ENCODE results near the gene CROCC2.

CROCC2 gene

DNA sequence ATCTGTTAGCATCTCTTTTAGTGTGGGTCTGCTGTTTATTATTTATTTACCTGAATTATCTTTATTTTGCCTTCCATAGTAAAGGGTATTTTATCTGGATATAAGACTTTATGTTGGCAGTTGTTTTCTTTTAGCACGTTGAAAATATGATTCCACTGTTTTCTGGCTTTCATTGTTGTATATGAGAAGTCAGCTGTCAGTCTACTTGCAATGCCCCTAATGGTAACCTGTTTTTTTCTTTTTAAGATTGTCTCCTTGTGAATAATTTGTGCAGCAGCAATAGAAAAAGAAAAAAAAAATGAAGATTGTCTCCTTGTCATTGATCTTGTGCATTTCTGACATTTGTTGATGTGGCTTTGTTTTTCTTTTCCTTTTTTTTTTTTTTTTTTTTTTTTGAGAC lies 119.5 kb downstream of the CROCC2 start:
- no peak for DNase-seq

DNA sequence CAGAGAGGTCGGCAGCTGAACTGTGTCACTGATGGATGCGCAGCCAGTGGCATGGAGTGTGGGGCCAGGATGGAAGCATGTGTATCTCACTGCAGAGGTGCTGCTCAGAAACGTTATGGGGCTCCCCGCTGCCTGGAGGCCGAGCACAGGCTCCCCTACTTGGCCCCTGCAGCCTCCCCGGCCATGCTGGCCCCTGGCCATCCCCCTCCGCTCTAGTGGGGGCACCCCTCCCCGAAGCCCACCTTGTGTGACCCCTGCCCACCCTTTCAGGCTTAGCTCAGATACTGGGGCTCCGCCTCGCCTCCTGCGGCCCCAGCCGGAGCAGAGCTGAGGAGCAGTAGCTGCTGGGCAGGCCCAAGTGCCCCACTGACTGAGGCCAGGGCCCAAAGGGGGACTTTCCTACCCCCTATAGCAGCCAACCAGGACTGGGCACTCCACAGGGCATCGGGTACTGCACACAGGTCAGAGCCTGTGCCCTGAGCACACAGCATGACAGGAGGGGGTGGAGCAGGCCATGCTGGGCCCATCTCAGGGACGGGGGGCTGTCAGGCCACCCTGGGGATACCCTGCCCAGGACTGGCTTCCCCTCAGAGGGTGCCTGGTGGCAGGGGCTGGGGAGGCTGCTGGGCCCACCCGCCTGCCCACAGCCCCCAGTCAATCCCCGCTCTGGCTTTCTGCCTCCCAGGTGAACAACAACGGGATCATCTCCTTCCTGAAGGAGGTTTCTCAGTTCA lies 123.6 kb downstream of the CROCC2 start:
- DNase-seq, result no peak

DNA sequence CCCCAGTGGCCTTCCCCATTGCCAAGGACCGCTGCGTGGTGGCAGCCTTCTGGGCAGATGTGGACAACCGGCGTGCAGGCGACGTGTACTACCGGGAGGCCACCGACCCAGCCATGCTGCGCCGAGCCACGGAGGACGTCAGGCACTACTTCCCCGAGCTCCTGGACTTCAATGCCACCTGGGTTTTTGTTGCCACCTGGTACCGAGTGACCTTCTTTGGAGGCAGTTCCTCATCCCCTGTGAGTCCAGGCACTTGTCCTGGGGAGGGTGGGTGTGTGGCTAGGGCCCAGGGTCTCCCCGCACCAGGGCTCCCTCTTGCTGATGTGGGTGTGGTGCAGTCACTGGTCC lies 124.2 kb downstream of the CROCC2 start:
- DNase-seq, result no peak

DNA sequence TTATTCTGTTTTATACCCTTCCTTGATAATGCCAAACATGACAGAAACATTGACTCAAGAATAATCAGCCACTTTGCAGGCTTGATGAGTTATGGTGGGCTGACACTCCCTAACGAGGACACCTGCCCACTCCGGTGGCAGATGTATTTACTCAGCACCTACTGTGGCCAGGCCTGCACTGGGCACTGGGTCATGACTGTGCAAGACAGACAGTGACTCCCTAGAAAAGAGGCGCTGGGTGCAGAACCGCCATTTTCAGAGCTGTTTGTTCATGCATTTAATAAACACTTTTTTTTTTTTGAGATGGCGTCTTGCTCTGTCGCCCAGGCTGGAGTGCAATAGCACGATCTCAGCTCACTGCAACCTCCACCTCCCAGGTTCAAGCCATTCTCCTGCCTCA lies 124.7 kb downstream of the CROCC2 start:
- no peak for DNase-seq

DNA sequence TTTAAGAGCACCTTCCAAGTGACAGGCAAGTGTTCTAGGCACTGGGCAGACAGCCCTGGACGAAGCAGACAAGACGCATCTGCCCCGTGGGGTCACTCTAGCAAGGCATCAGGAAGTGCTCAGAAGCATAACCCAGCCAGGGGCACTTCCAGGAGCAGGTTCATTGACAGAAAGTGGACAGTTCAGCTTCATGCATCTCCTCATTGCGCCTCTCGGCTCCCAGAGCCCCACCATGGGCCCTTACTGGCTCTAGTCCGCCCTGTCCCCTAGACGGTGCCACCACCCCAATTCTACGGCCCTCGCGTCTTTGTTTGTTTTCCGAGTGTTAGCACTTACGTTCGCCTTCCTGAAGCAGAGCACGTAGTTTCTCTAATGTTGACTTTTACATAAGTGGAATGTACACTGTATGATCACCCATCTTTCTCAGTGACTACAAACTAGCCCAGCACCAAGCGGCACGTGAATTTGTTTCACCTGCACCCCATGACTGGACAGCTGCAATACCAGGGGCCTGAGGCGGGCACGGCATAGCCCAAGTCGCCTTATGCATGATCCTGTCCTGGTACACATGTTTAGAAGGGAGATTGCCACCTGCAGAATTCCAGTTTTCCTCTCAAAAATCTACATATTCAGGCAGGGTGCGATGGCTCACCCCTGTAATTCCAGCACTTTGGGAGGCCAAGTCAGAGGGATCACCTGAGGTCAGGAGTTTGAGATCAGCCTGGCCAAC lies 125.5 kb downstream of the CROCC2 start:
- no peak for DNase-seq

DNA sequence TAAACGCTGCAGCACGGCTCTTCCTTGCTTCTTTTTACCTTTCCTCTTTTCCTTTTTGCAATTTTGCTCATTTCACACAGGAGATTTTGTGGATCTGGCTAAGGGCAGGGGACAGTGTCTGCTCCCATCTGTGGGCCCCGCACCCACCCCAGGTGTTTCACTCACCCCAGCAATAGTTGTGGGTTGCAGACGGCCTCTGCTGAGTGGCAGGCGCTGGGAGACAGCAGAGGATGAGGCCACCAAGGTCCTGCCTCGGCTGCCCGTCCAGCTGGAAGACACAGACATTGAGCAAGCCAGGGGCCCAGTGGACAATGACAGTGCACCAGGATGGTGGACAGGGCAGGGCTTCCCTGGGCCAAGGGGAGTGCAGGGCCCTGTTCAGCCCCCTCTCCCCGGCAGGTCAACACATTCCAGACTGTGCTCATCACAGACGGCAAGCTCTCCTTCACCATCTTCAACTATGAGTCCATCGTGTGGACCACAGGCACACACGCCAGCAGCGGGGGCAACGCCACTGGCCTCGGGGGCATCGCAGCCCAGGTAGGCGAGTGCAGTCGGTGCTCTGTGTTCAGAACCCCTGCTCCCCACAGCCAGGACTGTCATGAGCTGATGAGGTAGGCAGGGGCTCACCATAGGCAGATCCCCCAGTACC lies 127.3 kb downstream of the CROCC2 start:
- DNase-seq, result no peak

DNA sequence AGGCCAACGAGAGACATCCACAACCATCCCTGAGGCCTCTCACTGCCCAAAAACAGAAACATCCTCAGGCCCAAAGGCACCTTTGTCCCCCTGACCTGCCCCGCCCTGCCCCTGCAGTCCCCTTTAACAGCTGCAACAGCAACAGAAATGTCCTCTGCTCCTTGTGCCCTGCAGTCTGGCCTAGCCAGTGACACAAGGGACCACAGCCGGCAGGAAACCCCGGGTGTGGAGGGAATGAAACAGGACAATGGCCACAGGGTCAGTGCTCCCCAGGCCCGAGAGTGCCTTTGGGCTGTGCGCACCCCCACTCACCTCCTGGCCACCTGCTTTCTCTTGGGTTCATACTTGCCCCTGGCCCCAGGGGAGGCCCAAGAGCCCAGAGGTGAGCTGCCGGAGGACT lies 127.9 kb downstream of the CROCC2 start:
- no peak for DNase-seq

DNA sequence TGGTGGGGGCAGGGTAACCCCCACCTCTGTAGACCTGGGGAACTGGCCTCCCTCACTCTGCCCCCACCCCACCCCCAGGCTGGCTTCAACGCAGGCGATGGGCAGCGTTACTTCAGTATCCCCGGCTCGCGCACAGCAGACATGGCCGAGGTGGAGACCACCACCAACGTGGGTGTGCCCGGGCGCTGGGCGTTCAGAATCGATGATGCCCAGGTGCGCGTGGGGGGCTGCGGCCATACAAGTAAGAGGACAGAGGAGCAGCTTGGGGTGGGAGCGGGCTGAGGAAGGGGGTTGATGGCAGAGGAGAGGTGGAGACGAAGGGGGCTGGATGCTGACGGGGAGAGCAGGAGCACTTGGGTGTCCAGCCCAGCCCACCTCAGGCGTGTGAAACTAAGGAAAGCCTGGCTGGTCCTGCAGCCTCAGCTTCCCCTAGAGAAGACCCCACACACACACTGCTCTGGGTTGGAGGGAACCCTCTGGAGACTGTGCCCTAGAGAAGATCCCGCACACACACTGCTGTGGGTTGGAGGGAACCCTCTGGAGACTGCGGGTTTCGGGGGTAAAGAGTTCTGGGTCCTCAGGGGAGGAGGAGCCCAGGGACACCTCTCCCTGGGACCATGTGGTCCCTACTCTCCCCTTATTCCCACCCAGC lies 128.5 kb downstream of the CROCC2 start:
- no peak for DNase-seq

DNA sequence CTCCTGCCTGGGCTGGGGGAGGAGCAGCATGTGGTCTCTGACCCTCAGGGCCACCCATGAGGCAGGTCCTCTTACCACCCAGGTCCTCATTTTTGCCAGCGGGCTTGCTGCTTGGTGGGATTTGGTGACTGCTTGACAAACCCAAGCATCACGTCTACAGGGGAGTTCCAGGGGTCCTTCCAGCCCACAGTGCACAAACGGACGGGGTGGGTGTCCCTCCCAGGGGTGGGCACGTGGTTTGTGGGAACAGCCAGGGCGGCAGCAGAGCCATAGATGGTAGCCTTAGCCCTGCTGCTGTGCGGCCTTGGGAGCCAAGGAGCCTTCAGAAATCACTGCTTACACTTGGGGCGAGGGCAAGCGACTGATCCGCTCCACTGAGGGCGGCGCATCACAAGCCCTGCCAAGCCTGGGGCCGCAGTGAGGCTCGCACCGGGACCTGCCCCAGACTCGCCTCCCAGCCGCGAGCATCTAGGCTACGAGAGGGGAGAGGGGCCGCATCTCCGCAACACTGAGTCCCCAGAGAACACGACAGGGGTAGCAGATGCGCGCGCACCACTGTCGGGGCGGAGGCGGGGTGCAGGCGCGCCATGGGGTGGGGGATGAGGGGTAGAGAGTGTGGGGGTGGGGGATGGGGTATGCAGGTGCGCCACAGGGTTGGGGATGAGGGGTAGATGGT lies 129.1 kb downstream of the CROCC2 start:
- peak; percentile 49 for DNase-seq

DNA sequence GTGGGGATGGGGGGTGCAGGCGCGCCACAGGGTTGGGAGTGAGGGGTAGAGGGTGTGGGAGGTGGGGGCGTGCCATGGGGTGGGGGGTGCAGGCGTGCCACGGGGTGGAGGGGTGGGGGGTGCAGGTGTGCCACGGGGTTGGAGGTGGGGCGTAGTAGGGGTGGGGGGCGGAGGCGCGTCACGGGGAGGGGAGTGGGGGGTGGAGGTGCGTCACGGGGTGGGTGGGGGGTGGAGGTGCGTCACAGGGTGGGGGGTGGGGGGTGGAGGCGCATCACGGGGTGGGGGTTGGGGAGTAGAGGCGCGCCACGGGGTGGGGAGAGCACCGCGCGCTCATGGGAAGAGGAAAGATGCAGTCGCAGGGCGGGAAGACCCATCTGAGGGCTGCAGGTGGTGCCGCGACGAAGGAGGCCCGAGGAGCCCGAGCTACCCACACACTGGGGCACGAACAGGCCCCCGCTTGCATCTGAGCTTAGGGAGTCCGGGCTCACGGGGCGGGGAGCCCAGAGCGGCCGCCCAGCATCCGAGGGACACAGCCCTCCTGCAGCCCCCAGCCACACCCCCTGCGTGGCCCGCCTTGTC lies 129.8 kb downstream of the CROCC2 start:
- DNase-seq, result peak; percentile 42

DNA sequence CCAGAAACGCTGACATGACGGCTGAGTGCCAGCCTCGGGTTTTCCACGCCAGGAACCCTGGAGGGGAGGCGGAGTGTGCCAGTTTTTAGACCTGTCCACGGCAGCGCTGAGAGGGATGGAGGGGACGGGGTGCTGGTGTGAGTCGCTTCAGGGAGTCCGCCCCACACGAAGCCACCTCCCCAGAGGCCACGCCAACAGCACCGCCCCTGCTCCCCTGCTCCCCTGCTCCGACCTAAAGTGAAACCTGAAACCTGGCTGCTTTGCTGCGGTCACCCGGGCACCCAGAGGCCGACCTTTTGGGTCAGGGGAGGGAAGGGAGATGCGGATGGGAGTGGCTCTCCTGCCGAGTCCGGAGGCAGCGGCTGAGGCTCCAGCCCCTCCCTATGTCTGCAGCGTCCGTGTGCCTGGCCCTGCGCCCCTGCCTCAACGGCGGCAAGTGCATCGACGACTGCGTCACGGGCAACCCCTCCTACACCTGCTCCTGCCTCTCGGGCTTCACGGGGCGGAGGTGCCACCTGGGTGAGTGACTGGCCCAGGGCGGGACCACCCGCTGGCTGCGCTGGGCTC lies 130.3 kb downstream of the CROCC2 start:
- peak; percentile 67 for DNase-seq

DNA sequence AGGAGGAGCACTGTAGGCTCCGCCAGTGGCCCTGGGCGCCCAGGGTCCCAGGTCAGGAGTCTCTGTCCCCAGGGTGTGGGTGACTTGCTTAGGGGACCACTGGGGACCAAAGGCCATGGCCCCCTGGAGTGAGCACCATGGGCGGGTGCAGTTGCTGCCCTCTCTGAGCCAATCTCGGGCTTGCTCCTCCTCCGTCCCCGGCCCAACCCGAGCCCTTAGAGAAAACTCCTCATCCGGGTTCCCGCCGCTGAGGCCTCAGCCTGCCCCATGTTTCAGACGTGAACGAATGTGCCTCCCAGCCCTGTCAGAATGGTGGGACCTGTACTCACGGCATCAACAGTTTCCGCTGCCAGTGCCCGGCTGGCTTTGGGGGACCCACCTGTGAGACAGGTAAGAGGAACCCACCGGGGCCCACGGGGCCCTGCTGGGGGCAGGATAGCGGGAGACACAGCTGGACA lies 130.9 kb downstream of the CROCC2 start:
- peak; percentile 16 for DNase-seq

DNA sequence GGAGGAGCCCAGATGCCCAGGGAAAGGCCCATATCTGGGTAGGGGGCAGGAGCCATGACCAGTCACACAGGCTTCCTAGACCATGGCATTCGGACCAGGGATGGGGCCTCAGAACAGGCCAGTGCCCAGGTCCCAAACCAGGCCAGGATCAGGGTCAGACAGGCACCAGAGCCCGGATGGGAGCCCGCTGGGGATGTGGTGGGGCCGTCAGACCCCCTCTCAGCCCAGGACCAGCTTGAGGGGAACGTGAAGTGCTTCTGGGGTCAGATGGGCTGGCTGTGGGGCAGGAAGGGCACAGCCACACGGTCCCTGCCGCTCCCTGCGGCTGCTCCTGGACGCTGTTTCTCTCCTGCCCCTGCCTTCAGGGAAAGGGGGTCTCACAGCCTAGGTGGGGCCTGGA lies 131.4 kb downstream of the CROCC2 start:
- no peak for DNase-seq

DNA sequence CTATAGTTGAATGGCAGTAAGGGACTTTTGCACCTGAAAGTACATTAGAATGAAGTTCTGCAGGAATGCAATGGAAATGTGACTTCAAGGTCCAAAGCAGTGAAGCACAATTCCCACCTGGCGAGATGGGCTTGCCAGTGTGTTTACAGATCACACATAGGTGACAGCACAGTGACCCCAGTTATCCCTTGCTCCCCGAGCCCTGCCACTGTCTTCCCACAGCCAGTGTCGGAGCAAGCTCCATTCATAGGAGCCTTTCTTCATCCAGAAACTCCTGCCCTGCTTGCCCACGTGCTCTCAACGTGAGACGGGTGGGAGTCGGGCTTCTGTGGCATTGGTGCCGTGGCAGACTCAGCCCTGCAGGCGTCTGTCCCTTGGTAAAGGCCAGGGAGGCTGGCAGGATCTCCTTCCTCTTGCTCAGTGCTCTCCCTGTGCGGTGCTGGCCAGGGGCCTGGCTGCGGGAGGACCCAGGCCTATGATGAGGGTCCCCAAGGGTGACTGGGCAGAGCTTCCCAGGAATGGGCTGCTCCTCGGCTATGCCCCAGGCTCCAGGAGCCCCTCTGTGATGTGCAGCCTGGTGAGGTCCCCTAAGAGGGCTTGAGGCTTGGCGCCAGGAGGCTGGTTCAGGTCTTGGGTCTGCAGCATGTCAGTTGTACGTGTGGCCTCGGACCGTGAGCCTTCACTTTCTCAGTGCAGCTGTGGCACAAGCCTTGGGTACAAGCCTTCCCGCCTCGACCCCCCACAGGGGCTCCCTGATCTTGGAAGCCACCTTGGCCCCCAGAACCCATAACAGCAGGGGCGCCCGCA lies 132.4 kb downstream of the CROCC2 start:
- DNase-seq, result no peak

DNA sequence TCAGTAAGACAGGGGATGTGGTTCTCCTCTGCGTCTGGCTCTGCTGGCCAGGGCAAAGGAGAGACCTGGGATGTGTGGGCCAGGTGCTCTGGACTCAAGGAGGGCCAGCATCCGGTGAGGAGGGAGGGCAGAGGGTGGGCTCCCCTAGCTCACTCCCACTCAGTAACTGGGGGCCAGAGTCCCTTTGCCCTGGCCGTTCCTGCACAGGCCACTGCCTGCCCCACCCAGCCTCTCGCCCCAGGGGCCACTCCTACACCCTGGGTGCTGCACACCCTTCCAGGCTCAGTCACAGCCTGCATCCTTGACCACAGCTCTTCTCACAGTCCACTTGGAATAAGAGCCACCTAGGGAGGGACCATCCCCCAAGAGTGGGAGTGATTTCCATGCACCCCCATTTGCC lies 133.3 kb downstream of the CROCC2 start:
- DNase-seq, result no peak

DNA sequence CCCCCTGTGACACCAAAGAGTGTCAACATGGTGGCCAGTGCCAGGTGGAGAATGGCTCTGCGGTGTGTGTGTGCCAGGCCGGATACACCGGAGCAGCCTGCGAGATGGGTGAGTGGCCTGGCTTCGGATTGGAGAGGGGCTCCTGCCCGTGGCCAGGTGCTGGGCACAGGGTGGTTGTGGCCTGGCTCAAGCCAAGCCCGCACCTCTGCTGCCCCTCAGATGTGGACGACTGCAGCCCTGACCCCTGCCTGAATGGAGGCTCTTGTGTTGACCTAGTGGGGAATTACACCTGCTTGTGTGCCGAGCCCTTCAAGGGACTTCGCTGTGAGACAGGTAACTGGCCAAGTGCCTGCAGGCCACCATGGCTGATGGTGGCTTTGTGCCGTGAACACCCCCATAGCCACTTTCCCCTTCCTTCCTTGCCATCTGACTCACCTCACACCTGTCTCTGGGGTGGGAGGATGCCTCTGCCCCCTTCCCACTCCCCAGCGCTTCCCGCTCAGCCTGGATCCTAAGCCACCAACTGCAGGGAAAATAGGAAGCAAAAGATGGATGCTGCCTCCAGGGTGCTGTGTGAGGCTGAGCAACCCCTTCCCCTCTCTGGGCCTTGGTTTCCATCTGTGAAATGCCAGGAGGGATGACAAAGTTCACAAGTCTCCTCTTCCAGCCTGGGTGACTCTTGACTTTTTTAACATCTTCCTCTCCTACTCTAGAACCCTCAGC lies 134.1 kb downstream of the CROCC2 start:
- no peak for DNase-seq

DNA sequence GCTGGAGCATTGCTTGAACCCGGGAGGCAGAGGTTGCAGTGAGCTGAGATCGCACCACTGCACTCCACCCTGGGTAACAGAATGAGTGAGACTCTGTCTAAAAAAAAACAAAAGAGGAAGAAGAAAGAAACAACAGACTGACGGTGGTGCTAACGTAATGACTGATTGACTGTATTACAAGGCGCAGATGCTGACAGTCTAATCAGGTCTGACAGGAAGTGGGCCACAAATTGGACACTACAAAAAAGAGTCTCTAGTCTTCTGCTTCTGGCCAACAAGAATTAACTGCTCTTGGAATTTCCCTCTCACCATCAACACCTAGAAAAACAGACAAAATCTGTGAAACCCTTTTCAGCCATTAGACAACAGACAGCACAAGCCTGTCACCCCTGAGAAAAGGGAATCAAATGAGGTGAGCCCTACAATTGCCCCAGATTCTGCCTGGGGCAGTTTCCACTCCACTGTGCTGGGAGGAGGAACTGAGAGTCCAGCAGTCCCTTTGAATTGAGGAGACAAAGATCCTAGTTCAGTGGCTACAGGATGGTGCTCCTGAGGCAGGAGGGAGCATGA lies 135.5 kb downstream of the CROCC2 start:
- no peak for DNase-seq

All from CD4-positive, alpha-beta T cell treated with Interleukin-6 for 4 hours (primary cell).